Central memory CD8-positive, alpha-beta T cell (primary cell): ENCODE data around the gene LY6G5C.

Source experiments
- ATAC-seq: fragments of 150-1000 bp; cut with Tn5 transposase; replicated peaks from 2 replicates; pipeline ENCODE4 v1.10.0; 2022; ENCODE audit warnings: mild to moderate bottlenecking, moderate FRiP score, moderate number of reproducible peaks; ENCODE audit not compliant: poor library complexity, severe bottlenecking; ENCODE audit errors: extremely low read depth
- DNase-seq, 2 donors: peaks; one replicate each; pipeline ENCODE4 v3.0.0; 2021; ENCODE audit warnings: low spot score in 2 of 2
- H3K27ac Mint-ChIP-seq: one replicate; pipeline ENCODE4 v1.8.0; 2022; ENCODE audit warnings: low read depth, mild to moderate bottlenecking, moderate library complexity, mixed read lengths
- H3K27me3 Mint-ChIP-seq: one replicate; pipeline ENCODE4 v1.8.0; 2022; ENCODE audit warnings: mixed read lengths
- H3K36me3 Mint-ChIP-seq: one replicate; pipeline ENCODE4 v1.8.0; 2022; ENCODE audit warnings: mild to moderate bottlenecking, moderate library complexity, mixed read lengths; ENCODE audit not compliant: insufficient read depth
- H3K4me1 Mint-ChIP-seq: one replicate; pipeline ENCODE4 v1.8.0; 2022; ENCODE audit warnings: mixed read lengths
- H3K4me3 Mint-ChIP-seq: one replicate; pipeline ENCODE4 v1.8.0; 2022; ENCODE audit warnings: mild to moderate bottlenecking, moderate library complexity, mixed read lengths
- H3K9me3 Mint-ChIP-seq: one replicate; pipeline ENCODE4 v1.8.0; 2022; ENCODE audit warnings: mixed read lengths

LY6G5C gene

GRCh38 chr6:31660381-31661261, 20.2 kb downstream of the LY6G5C start, which contains the start of gene C6orf47:
Gene C6orf47, minus strand, starts transcription at chr6:31660778. Its CDS starts 831 bp downstream, at chr6:31659947.
- ATAC-seq (peak; percentile 64), DNase-seq (peak; percentile 53 to 57)
- peak within 1 kb of the TSS; percentile 90 for H3K4me3 Mint-ChIP-seq
- peaks cover 32% of the 10 kb centered on the region for H3K36me3 Mint-ChIP-seq
- no peaks in the 10 kb centered on the region for H3K9me3 Mint-ChIP-seq
- H3K27ac Mint-ChIP-seq: peak within 1 kb of the TSS; percentile 78
- H3K27me3 Mint-ChIP-seq: no peaks in the 10 kb centered on the region
- H3K4me1 Mint-ChIP-seq: peaks cover 75% of the 10 kb centered on the region

GRCh38 chr6:31659649-31660380, 21.1 kb downstream of the LY6G5C start:
- ATAC-seq (peak; percentile 54), DNase-seq (no peak)
- H3K27me3 Mint-ChIP-seq: no peaks in the 10 kb centered on the region
- peaks cover 28% of the 10 kb centered on the region for H3K36me3 Mint-ChIP-seq
- peak overlapping the region; percentile 78 for H3K27ac Mint-ChIP-seq
- H3K4me1 Mint-ChIP-seq: peaks cover 76% of the 10 kb centered on the region
- no peaks in the 10 kb centered on the region for H3K9me3 Mint-ChIP-seq
- peak overlapping the region; percentile 90 for H3K4me3 Mint-ChIP-seq

- Mint-ChIP-seq H3K27ac (peak overlapping the region; percentile 78), H3K4me1 (peaks cover 69% of the 10 kb centered on the region), H3K4me3 (peak overlapping the region; percentile 90), H3K36me3 (peaks cover 23% of the 10 kb centered on the region), H3K9me3 (no peaks in the 10 kb centered on the region), H3K27me3 (no peaks in the 10 kb centered on the region)
- DNase-seq (no peak), ATAC-seq (no peak)
Measured at GRCh38 chr6:31658983-31659648, 21.8 kb downstream of the LY6G5C start.

GRCh38 chr6:31658158-31658688, 22.6 kb downstream of the LY6G5C start:
- Mint-ChIP-seq H3K4me3 (peak overlapping the region; percentile 90), H3K36me3 (peaks cover 21% of the 10 kb centered on the region), H3K27ac (peak overlapping the region; percentile 81), H3K4me1 (peaks cover 63% of the 10 kb centered on the region), H3K27me3 (no peaks in the 10 kb centered on the region), H3K9me3 (no peaks in the 10 kb centered on the region)
- no peak for DNase-seq
- ATAC-seq: no peak

GRCh38 chr6:31657406-31658157, 23.3 kb downstream of the LY6G5C start:
- Mint-ChIP-seq H3K4me3 (peak overlapping the region; percentile 61), H3K36me3 (peaks cover 23% of the 10 kb centered on the region), H3K27ac (no peak overlapping the region), H3K9me3 (no peaks in the 10 kb centered on the region), H3K4me1 (peaks cover 63% of the 10 kb centered on the region), H3K27me3 (no peaks in the 10 kb centered on the region)
- ATAC-seq (no peak), DNase-seq (no peak)

- no peak for DNase-seq
- no peak for ATAC-seq
- Mint-ChIP-seq H3K27ac (no peak within 1 kb of the TSS), H3K4me1 (peaks cover 67% of the 10 kb centered on the region), H3K4me3 (no peak within 1 kb of the TSS), H3K27me3 (no peaks in the 10 kb centered on the region), H3K36me3 (peaks cover 34% of the 10 kb centered on the region), H3K9me3 (no peaks in the 10 kb centered on the region)
Measured at GRCh38 chr6:31655349-31656237, 25.3 kb downstream of the LY6G5C start, which contains the start of gene APOM. Gene APOM, plus strand, starts transcription at chr6:31655894. Its CDS starts 73 bp downstream, at chr6:31655967.

GRCh38 chr6:31654574-31655348, 26.1 kb downstream of the LY6G5C start:
- Mint-ChIP-seq H3K27ac (no peak overlapping the region), H3K36me3 (peaks cover 37% of the 10 kb centered on the region), H3K4me1 (peaks cover 61% of the 10 kb centered on the region), H3K9me3 (no peaks in the 10 kb centered on the region), H3K27me3 (no peaks in the 10 kb centered on the region), H3K4me3 (no peak overlapping the region)
- ATAC-seq (no peak), DNase-seq (no peak)

- no peaks in the 10 kb centered on the region for H3K9me3 Mint-ChIP-seq
- no peak for DNase-seq
- H3K27me3 Mint-ChIP-seq: no peaks in the 10 kb centered on the region
Measured at GRCh38 chr6:31652925-31653724, 27.7 kb downstream of the LY6G5C start.

GRCh38 chr6:31651602-31652191, 29.2 kb downstream of the LY6G5C start:
- H3K36me3 Mint-ChIP-seq: peaks cover 58% of the 10 kb centered on the region
- peak overlapping the region; percentile 96 for H3K27ac Mint-ChIP-seq
- H3K4me1 Mint-ChIP-seq: peaks cover 47% of the 10 kb centered on the region
- H3K9me3 Mint-ChIP-seq: no peaks in the 10 kb centered on the region
- no peaks in the 10 kb centered on the region for H3K27me3 Mint-ChIP-seq
- DNase-seq (no peak), ATAC-seq (peak; percentile 13)
- H3K4me3 Mint-ChIP-seq: peak overlapping the region; percentile 89

More at GRCh38 chr6:31652925-31653724, 27.7 kb downstream of the LY6G5C start:
- peaks cover 48% of the 10 kb centered on the region for H3K36me3 Mint-ChIP-seq
- peak; percentile 76 for ATAC-seq
- peak overlapping the region; percentile 96 for H3K27ac Mint-ChIP-seq
- peak overlapping the region; percentile 89 for H3K4me3 Mint-ChIP-seq
- H3K4me1 Mint-ChIP-seq: peaks cover 56% of the 10 kb centered on the region

- no peaks in the 10 kb centered on the region for H3K27me3 Mint-ChIP-seq
- no peaks in the 10 kb centered on the region for H3K9me3 Mint-ChIP-seq
- H3K36me3 Mint-ChIP-seq: peaks cover 75% of the 10 kb centered on the region
- peak overlapping the region; percentile 73 for H3K27ac Mint-ChIP-seq
- ATAC-seq (no peak), DNase-seq (no peak)
- peaks cover 18% of the 10 kb centered on the region for H3K4me1 Mint-ChIP-seq
- no peak overlapping the region for H3K4me3 Mint-ChIP-seq
Measured at GRCh38 chr6:31645325-31645724, 35.5 kb downstream of the LY6G5C start.
